Psoas muscle (tissue), 8 donors: ENCODE results near the gene ZNF578. TPM values are rescaled to one million over a fixed set of nuclear protein-coding genes. Genes with fewer than 3 reads are reported as not detected.

ENCODE experiments used
- ATAC-seq, 4 donors: fragments of 200-7000 bp; cut with Tn5 transposase; one replicate each; pipeline ENCODE4 v1.9.1; 2020; ENCODE audit warnings: moderate library complexity in 3 of 4, mild to moderate bottlenecking in 2 of 4
- DNase-seq, 2 donors: peaks; one replicate each; pipeline ENCODE4 v3.0.0-alpha.2; 2020
- H3K27ac ChIP-seq: fragments of 200-600 bp; one replicate; pipeline ENCODE4 v1.8.0; 2022
- H3K27me3 ChIP-seq, 3 donors: fragments of 200-600 bp in 1 of 3; one replicate each; pipeline versions ENCODE4 v1.6.1 to v1.8.0; 2013 to 2022; ENCODE audit warnings: low read length in 2 of 3, mild to moderate bottlenecking in 2 of 3, moderate library complexity in 1 of 3; ENCODE audit not compliant: insufficient read depth in 3 of 3
- H3K36me3 ChIP-seq, 2 donors: fragments of 200-600 bp in 1 of 2; one replicate each; pipeline versions ENCODE4 v1.6.1 to v1.8.0; 2013 to 2022; ENCODE audit warnings: low read depth in 1 of 2, mild to moderate bottlenecking in 1 of 2, moderate library complexity in 1 of 2; ENCODE audit not compliant: insufficient read depth in 1 of 2
- H3K4me1 ChIP-seq: fragments of 200-600 bp; one replicate; pipeline ENCODE4 v1.8.0; 2022
- H3K4me3 ChIP-seq: fragments of 200-600 bp; one replicate; pipeline ENCODE4 v1.8.0; 2022; ENCODE audit warnings: mild to moderate bottlenecking
- H3K9me3 ChIP-seq: fragments of 200-600 bp; one replicate; pipeline ENCODE4 v1.8.0; 2022
- WGBS, 3 donors: extraction: QIAGEN DNeasy Blood & Tissue Kit; methylation state at CpG; one replicate each; pipeline versions ENCODE4 v1.1.6 to v1.1.7; 2013; 5-methylcytosine and 5-hydroxymethylcytosine counted together
- intact Hi-C, 2 donors: fragments of 100-400 bp; cut with DNase I; formaldehyde crosslinking; loops; one replicate each; pipeline versions ENCODE4 v1.11.0 to v1.14.2; 2022
- long read RNA-seq, 2 donors: library from polyadenylated mRNA; unstranded; transcript quantifications; one replicate each; pipeline ENCODE4 v2.0.0, GENCODE V29; 2021
- polyA plus RNA-seq, 3 donors: library from polyadenylated mRNA; stranded (reverse); fragments of 200-250 nt; gene quantifications; one replicate each; pipeline ENCODE4 v1.2.3, GENCODE V29; 2013
- total RNA-seq, 4 donors: library from RNA; stranded (reverse); fragmentation: NEBNext Ultra II Directional in 2 of 4; extraction: Animal tissue kit (Norgen Biotek cat#: 25700) in 2 of 4; gene quantifications; one replicate each; pipeline versions ENCODE4 v1.2.1 to v1.2.4, GENCODE V29; 2021 to 2023
- TF ChIP-seq, protein P1 (sequence below): fragments of 200-600 bp; IDR thresholded peaks from one replicate; pipeline ENCODE4 v1.8.0; 2022; ENCODE audit warnings: antibody characterized with exemption
- donor health status: healthy with polysubstance abuse.
- donor health status: DM: no; HTN: no; CAD: no; lungs with moderate emphysema.
- donor health status: Bipolar disorder and iron deficiency.
- donor health status: healthy.
- donor health status: DM: yes; HTN: yes; CAD: no.
- donor health status: DM: no; HTN: no; CAD: no.
- donor health status: DM: no; HTN: no; CAD: no.
- donor health status: DM: yes; HTN: yes; CAD: no.

The ZNF578 gene
- under 1 TPM; 0.25 to 0.71 (median 0.54) TPM for total RNA-seq
- polyA plus RNA-seq: under 1 TPM; 0.10 to 0.55 (median 0.41) TPM
- long read RNA-seq, donor 1: 0 reads
- long read RNA-seq, donor 2, partial matches to known transcripts: 1 of 1 reads
- long read RNA-seq, donor 2, other reads (novel, unspliced or antisense): 0 of 1 reads

DNA sequence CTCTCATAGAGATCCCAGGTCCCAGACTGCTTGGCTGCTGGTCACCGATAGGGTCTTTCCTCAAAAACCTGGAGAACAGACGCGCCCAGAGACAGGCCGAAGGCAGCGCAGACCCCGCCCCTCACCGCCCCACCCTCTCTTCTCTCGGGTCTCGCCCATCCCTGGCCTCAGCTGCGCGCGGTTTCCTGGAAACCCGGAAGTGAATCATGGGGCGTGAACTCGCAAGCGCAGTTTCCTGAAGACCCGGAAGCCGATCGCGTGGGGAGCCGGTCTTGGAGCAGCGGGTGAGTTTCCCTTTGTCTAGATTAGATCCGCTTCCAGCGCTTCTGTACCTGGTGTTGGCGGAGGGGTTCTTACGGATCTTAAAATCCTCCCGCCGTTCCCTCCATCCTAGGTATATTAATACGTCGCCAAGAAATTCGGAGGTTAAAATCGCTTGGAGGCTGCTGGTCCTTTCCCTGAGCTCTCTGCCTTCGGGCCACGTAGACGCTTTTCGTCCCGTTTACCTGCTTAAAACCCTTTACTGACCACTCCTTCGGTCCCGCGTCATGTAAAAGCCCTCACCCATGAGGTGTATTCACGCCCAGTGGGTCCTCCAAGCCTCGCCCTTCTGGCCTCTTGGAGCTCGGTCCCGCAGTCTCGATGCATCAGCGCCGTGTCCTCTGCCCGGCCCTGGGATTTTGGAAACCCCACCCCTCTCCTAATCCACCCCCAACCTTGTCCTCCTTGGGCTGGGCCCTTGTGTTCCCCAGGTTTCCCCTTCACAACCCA is at the start of gene ZNF578:
Gene ZNF578, plus strand, starts transcription at position 230 of the 771 bp plus-strand sequence. CDS start 48,293 bp downstream, outside the sequence.
- intact Hi-C loops: no loop called here
- H3K27ac ChIP-seq: no peak within 1 kb of the TSS
- no peaks in the 10 kb centered on the region for H3K4me1 ChIP-seq
- H3K4me3 ChIP-seq: peak within 1 kb of the TSS; percentile 69
- peaks cover 8 to 14% of the 10 kb centered on the region in 2 donors for H3K36me3 ChIP-seq
- WGBS, 3 donors: 1 to 2% (median 2%) methylated on average over 48 of the region's 48 CpGs
- TF ChIP-seq, protein P1, sequence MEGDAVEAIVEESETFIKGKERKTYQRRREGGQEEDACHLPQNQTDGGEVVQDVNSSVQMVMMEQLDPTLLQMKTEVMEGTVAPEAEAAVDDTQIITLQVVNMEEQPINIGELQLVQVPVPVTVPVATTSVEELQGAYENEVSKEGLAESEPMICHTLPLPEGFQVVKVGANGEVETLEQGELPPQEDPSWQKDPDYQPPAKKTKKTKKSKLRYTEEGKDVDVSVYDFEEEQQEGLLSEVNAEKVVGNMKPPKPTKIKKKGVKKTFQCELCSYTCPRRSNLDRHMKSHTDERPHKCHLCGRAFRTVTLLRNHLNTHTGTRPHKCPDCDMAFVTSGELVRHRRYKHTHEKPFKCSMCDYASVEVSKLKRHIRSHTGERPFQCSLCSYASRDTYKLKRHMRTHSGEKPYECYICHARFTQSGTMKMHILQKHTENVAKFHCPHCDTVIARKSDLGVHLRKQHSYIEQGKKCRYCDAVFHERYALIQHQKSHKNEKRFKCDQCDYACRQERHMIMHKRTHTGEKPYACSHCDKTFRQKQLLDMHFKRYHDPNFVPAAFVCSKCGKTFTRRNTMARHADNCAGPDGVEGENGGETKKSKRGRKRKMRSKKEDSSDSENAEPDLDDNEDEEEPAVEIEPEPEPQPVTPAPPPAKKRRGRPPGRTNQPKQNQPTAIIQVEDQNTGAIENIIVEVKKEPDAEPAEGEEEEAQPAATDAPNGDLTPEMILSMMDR: no peak
- ATAC-seq (peak; percentile 40 to 85 (median 78)), DNase-seq (peak; percentile 80 to 88)
- H3K9me3 ChIP-seq: peaks cover 49% of the 10 kb centered on the region
- peaks cover 0 to 4% (median 0%) of the 10 kb centered on the region in 3 donors for H3K27me3 ChIP-seq

DNA sequence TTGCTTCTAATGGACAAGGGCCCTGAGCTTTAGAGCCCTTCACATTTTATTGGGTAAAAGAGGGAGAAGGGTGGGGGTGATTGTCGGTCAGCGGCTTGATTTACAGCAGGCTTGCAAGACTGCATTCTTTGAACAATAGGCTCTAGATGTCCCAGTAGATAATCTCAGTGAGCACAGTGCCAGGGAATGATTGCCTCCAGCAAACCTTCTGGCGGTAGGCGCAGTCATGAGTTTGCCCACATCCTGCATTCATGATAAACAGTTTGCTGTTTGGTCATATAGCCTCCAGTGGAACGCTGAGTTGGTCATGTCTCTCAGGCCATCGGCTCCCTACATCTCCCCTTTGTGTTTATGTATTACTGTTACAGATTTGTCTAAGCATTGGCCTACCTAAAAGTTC is 43.1 kb upstream of the ZNF578 start:
- H3K27ac ChIP-seq: no peak overlapping the region
- H3K4me3 ChIP-seq: no peak overlapping the region
- TF ChIP-seq, protein P1: no peak
- peaks cover 63% of the 10 kb centered on the region for H3K9me3 ChIP-seq
- no peaks in the 10 kb centered on the region for H3K4me1 ChIP-seq
- intact Hi-C loops: no loop called here
- whole genome bisulfite sequencing, 3 donors: 91 to 99% (median 99%) methylated on average over 6 of the region's 6 CpGs
- H3K36me3 ChIP-seq: peaks cover 41 to 76% of the 10 kb centered on the region in 2 donors
- DNase-seq (no peak), ATAC-seq (no peak)
- no peaks in the 10 kb centered on the region for H3K27me3 ChIP-seq

DNA sequence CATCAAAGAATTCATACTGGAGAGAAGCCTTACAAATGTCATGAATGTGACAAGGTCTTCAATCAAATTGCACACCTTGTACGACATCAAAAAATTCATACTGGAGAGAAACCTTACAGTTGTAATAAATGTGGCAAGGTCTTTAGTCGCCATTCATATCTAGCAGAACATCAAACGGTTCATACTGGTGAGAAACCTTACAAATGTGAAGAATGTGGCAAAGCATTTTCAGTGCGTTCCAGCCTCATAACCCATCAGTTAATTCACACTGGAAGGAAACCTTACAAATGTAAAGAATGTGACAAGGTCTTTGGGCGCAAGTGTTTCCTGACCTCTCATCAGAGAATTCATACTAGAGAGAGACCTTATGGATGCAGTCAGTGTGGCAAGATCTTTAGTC is 37.6 kb upstream of the ZNF578 start:
- H3K9me3 ChIP-seq: peaks cover 94% of the 10 kb centered on the region
- no peak for DNase-seq
- H3K4me3 ChIP-seq: no peak overlapping the region
- 96 to 98% (median 97%) methylated on average over 5 of the region's 5 CpGs for WGBS, 3 donors
- H3K36me3 ChIP-seq: peaks cover 16 to 21% of the 10 kb centered on the region in 2 donors
- TF ChIP-seq, protein P1: no peak
- no peaks in the 10 kb centered on the region for H3K27me3 ChIP-seq
- no peak for ATAC-seq
- H3K4me1 ChIP-seq: no peaks in the 10 kb centered on the region
- no peak overlapping the region for H3K27ac ChIP-seq
- intact Hi-C loops: no loop called here

DNA sequence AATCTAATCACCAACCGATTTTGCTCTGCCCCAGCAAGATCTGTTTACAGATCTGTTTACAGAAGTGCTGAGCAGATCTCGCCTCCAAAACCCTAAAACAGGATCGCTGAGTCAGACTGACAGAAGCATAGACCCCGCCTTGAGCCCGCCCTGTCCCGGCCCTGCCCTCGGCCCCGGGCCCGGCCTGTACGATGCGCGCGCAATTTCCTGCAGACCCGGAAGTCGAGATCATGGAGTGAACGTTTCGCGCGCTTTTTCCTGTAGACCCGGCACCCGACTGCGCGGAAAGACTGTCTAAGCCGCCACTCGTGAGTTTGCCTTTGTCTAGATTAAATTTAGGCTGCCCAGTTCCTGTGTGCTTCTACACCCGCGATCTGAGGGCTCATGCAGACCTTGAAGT is 24.4 kb upstream of the ZNF578 start, which contains the start of gene ZNF534:
Gene ZNF534, plus strand, starts transcription at position 212 of the 400 bp plus-strand sequence. CDS start 2,327 bp downstream, outside the sequence.
- WGBS, 3 donors: 61 to 63% (median 62%) methylated on average over 27 of the region's 27 CpGs
- no peak for ATAC-seq
- H3K9me3 ChIP-seq: peaks cover 24% of the 10 kb centered on the region

More for the DNA sequence above, 24.4 kb upstream of the ZNF578 start, which contains the start of gene ZNF534:
- no peaks in the 10 kb centered on the region for H3K27me3 ChIP-seq
- TF ChIP-seq, protein P1: no peak
- intact Hi-C loops: no loop called here
- DNase-seq: no peak
- peaks cover 0 to 8% of the 10 kb centered on the region in 2 donors for H3K36me3 ChIP-seq
- no peaks in the 10 kb centered on the region for H3K4me1 ChIP-seq
- no peak within 1 kb of the TSS for H3K27ac ChIP-seq
- no peak within 1 kb of the TSS for H3K4me3 ChIP-seq
